Cardiac muscle cell (in vitro differentiated cells and primary cell): ENCODE results near the gene P3H3. TPM values are rescaled to one million over a fixed set of nuclear protein-coding genes. Genes with fewer than 3 reads are reported as not detected.
A peak's percentile ranks its signal among the peaks of the same experiment; 100 is the strongest.

ENCODE experiments used
- DNase-seq, 2 donors: peaks; one replicate each; pipeline versions ENCODE4 v3.0.0 to v3.0.0-alpha.2; 2010 to 2017; ENCODE audit warnings: low read depth in 1 of 2, low spot score in 1 of 2
- H3K27ac ChIP-seq: fragments of 200-600 bp; sonication (generic); 2 replicates; pipeline ENCODE4 v1.5.1; 2016
- H3K27me3 ChIP-seq: fragments of 200-600 bp; sonication (generic); 2 replicates; pipeline ENCODE4 v1.6.0; 2016; ENCODE audit warnings: control low read depth
- H3K36me3 ChIP-seq: fragments of 200-600 bp; sonication (generic); 2 replicates; pipeline ENCODE4 v1.5.1; 2016; ENCODE audit warnings: control low read depth
- H3K4me1 ChIP-seq: fragments of 200-600 bp; sonication (generic); 2 replicates; pipeline ENCODE4 v1.8.1; 2017; ENCODE audit warnings: low read depth, mild to moderate bottlenecking, mixed run types
- H3K4me3 ChIP-seq: fragments of 200-600 bp; sonication (generic); 2 replicates; pipeline ENCODE4 v1.5.1; 2016; ENCODE audit warnings: mild to moderate bottlenecking
- H3K9me3 ChIP-seq: fragments of 200-600 bp; sonication (generic); 2 replicates; pipeline ENCODE4 v1.5.1; 2017; ENCODE audit warnings: low read depth, mild to moderate bottlenecking, control low read depth
- polyA plus RNA-seq: library from polyadenylated mRNA; unstranded; fragments of >200 nt; fragmentation: Nextera tagmentation; extraction: Ambion mirVana; gene quantifications from 2 replicates; pipeline ENCODE4 v1.2.1, GENCODE V29; 2016
- total RNA-seq: library from RNA; depleted of rRNA; stranded (reverse); fragments of >200 nt; gene quantifications from 2 replicates; pipeline ENCODE4 v1.2.3, GENCODE V29; 2016
- TF ChIP-seq, protein P1 (sequence below): IDR thresholded peaks from 2 replicates; pipeline ENCODE4 v1.5.1; 2012; ENCODE audit warnings: low read depth, mild to moderate bottlenecking, low read length

P3H3 gene
- total and polyA plus RNA-seq, 2 experiments from 2014 or later, result 18.2 to 19.7 TPM

DNA sequence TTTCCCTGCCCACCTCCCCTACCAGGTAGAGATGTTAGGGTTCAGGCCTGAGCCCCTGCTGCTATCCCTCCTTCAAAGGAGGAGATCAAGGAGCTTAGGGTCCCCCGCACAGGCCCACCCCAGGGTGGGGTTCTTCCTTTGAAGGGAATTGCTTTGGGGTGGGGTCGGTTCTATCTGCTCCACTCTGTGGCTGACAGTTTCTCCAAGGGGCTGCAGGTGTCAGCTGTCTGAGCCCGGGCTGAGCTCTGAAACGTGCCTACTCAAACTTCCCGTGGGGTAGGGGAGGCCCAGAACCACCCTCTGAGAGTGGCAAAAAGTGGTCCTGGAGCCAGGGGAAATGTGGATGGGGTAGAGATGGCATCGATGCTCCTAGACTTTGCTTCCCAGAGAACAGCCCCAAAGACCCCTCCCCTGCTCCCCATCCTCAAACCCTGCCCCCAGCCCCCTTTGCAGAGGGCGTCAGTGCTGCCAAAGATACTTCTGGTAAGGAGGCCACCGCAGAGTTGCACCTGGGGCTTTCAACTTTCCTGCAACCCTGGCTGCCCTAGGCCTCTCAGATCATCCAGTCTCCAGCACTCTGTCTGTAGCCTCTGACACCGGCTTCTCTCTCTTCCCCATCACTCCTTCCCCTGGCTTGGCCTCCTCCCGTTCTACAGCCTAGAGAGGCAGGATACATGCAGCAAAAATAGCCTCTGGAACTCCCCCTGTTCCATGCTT, 45.2 kb upstream of the P3H3 start:
- Histone ChIP-seq H3K4me1 (peaks cover 16% of the 10 kb centered on the region), H3K27ac (peak overlapping the region; percentile 27), H3K9me3 (no peaks in the 10 kb centered on the region), H3K27me3 (no peaks in the 10 kb centered on the region), H3K4me3 (no peak overlapping the region), H3K36me3 (no peaks in the 10 kb centered on the region)
- TF ChIP-seq, protein P1, sequence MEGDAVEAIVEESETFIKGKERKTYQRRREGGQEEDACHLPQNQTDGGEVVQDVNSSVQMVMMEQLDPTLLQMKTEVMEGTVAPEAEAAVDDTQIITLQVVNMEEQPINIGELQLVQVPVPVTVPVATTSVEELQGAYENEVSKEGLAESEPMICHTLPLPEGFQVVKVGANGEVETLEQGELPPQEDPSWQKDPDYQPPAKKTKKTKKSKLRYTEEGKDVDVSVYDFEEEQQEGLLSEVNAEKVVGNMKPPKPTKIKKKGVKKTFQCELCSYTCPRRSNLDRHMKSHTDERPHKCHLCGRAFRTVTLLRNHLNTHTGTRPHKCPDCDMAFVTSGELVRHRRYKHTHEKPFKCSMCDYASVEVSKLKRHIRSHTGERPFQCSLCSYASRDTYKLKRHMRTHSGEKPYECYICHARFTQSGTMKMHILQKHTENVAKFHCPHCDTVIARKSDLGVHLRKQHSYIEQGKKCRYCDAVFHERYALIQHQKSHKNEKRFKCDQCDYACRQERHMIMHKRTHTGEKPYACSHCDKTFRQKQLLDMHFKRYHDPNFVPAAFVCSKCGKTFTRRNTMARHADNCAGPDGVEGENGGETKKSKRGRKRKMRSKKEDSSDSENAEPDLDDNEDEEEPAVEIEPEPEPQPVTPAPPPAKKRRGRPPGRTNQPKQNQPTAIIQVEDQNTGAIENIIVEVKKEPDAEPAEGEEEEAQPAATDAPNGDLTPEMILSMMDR, result no peak
- peak in 1 of 2 donors; percentile 23 for DNase-seq

DNA sequence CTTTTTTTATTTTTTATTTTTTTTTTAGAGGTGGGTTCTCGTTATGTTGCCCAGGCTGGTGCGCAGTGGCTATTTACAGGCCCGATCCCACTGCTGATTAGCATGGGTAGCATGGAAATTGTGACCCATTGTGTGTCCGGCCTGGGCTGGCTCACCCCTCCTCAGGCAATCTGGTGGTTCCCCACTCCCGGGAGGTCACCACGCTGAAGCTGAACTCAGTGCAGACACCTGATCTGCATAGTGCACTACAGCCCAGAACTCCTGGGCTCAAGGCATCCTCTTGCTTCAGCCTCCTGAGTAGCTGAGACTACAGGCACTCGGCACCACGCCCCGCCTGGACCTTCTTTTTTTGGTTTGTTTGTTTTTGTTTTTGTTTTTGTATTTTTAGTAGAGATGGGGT, 44.4 kb upstream of the P3H3 start:
- no peaks in the 10 kb centered on the region for H3K9me3 ChIP-seq
- no peak overlapping the region for H3K4me3 ChIP-seq
- no peaks in the 10 kb centered on the region for H3K27me3 ChIP-seq
- peaks cover 11% of the 10 kb centered on the region for H3K4me1 ChIP-seq
- no peaks in the 10 kb centered on the region for H3K36me3 ChIP-seq
- TF ChIP-seq, protein P1, result no peak
- no peak overlapping the region for H3K27ac ChIP-seq
- DNase-seq, result no peak

DNA sequence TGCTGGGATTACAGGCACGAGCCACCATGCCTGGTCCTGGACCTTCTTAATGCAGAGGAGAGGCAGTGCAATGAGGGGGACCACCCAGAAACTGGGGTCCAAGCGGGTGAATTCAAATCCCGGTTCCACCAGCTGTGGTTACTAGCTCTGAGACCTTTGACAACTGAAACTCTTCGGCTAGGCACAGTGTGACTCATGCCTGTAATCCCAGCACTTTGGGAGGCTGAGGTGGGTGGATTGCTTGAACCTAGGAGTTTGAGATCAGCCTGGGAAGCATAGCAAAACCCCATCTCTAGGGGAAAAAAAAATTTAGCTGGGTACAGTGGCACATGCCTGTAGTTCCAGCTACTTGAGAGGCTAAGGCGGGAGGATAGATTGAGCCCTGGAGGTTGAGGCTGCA, 43.9 kb upstream of the P3H3 start:
- Histone ChIP-seq H3K27me3 (no peaks in the 10 kb centered on the region), H3K9me3 (no peaks in the 10 kb centered on the region), H3K36me3 (no peaks in the 10 kb centered on the region), H3K4me3 (no peak overlapping the region), H3K27ac (no peak overlapping the region), H3K4me1 (peaks cover 11% of the 10 kb centered on the region)
- TF ChIP-seq, protein P1, result no peak
- DNase-seq, result no peak

DNA sequence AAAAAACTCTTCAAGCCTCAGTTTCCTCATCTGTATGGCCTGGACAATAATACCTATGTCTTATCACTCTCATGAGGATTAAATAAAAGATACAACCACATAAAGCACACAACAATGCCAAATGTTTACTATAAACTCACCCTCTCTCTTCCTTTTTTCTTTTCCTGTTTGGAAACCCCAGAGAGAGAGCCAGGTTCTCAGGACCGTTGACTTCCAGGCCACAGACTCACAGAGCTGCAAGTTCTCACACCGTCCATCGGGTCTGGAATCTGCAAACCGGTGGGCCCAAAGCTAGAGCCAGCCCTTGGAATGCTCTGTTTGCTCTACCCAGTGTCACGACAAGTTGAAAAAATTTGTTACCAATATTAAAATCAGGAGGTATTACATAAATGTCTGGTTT, 43.4 kb upstream of the P3H3 start:
- no peak for DNase-seq
- TF ChIP-seq, protein P1, result no peak
- Histone ChIP-seq H3K4me1 (peaks cover 11% of the 10 kb centered on the region), H3K27ac (no peak overlapping the region), H3K9me3 (no peaks in the 10 kb centered on the region), H3K27me3 (no peaks in the 10 kb centered on the region), H3K4me3 (no peak overlapping the region), H3K36me3 (no peaks in the 10 kb centered on the region)

DNA sequence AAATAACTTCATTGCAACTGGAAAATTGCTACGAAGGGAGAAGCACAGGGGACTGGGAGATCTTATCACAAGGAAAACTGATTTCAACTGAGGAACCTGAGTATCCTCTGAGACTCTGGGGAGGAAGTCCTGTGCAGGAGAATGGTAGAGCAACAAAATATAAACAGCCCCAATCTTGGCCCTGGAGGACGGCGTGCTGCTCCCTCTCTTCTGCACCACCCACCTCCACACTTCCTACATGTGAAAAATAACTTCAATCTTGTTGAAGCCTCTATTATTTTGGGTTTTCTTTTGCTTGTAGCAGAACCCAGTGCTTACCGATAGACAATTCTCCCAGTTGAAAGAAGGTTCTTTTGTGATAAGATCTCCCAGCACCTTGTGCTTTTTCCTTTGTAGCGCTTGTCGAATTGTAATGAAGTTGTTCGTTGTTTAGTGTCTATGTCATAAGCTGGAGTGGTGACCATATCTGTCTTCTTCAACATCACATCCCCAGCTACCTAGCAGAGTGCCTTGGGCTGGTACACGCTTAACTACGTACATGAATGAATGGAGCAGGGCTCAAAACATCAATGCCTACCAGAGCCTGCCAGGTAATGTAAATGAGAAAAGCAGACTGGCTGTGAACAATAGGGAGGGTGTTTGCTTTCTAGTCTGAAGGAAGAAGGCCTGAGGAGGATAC, 41.7 kb upstream of the P3H3 start:
- no peak for DNase-seq
- Histone ChIP-seq H3K9me3 (no peaks in the 10 kb centered on the region), H3K4me3 (no peak overlapping the region), H3K27me3 (no peaks in the 10 kb centered on the region), H3K27ac (no peak overlapping the region), H3K4me1 (peaks cover 11% of the 10 kb centered on the region), H3K36me3 (no peaks in the 10 kb centered on the region)
- TF ChIP-seq, protein P1, result no peak
